Cortex of kidney (tissue), 1 donor: ENCODE data around the gene ATP6V0A1.
"Not testable (repeated sequence)": the region's sequence is repeated elsewhere in the genome, so short reads cannot be mapped to it uniquely, and the experiment has no call there.

Experiments used
- DNase-seq: peaks from one replicate; lab custom pipeline; 2025; lab: John Stamatoyannopoulos, UW

The ATP6V0A1 gene

DNA sequence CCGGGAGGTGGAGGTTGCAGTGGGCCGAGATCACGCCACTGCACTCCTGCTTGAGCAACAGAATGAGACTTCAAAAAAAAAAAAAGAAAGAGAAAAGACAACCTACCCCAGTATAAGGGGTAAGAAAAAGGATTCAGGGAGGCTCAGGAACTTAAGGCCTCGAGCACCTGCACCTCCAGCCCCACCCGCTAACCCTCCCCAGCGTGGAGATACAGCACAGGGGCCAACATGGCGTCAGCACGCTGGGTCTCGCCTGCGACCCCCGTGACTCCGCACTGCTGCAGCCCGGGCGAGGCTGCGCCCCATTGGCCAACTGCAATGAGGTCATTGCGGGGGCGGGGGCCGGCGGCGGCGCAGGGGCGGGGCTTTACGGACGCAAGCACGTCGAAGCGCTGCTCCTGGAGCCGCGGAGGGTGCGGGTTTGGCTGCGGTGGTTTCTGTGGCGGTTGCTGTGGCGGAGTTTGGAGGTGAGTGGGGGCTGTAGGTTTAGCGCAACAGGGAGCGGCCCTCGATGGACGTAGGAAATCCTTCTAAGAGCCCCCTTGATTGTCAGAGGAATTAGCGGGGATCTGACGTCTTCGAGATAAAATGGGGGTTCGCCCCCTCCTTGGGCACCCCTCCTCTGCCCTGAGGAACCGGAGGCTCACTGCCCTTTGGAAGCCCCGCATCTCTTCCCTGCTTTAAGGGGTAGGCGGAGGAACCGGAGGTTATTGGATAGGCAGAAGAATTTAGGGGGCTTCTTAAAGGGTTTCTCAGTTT lies at the start of gene ATP6V0A1:
Gene ATP6V0A1 (plus strand): TSS at position 382 of the 759 bp plus-strand sequence. CDS start 2,017 bp downstream, outside the sequence.
- no peak for DNase-seq

DNA sequence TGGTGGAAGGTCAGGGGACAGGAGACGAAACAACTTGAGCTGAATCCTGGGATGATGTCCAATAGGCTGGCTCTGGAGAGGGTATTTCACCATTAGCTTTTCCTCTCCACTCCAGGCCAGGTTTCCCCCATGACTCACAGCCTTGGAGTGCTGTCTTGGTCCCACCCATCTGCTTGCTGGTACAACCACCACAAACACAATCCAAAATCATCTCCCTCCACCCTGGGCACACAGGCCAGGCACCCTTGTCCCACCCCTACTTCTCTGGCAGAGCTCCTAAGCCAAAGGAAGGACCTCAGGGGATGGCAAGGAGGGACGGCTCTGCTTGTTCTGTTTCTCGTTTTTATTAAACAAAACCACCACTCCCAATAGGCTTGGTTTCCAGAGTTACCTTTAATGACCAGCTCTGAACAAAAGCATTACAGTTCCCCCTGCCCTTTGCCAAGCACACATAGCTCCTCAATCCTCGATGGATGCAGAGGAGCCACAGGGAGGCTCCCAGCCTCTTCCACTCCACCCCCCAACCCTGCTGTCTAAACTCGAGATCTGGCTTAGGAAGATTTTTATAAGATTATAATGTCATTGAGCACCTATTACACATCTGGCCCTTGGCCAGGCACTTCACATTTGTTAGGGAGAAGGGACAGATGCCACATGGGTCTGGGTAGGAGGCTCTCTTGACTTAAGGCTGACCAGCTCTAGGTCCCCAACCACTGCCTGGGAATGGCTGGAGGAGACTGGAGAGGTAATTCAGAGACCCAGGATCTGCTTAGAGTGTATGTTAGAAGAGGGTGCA lies 49.0 kb upstream of the ATP6V0A1 start:
- no peak for DNase-seq

DNA sequence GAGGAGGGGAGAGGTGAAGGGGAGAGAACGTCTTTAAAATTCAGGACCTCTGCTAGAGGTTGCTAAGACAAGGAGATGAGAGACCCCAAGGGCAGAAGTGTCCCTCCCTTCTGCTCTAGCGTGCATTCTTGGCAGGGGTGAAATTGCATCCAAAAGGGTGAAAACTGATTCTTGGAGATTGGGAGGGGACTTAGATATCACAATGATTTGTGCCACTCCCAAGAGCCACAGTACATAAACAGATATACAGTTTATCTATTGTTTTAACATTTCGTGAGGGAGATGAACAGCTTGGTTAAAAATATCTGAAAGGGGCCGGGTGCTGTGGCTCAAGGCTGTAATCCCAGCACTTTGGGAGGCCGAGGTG lies 48.4 kb upstream of the ATP6V0A1 start:
- DNase-seq = no peak

- DNase-seq = no peak
Measured at GRCh38 chr17:42411361-42411760, 47.3 kb upstream of the ATP6V0A1 start.

- no peak for DNase-seq
Measured at GRCh38 chr17:42411905-42412679, 46.6 kb upstream of the ATP6V0A1 start.

- no peak for DNase-seq
Measured at GRCh38 chr17:42413464-42414040, 45.1 kb upstream of the ATP6V0A1 start.

DNA sequence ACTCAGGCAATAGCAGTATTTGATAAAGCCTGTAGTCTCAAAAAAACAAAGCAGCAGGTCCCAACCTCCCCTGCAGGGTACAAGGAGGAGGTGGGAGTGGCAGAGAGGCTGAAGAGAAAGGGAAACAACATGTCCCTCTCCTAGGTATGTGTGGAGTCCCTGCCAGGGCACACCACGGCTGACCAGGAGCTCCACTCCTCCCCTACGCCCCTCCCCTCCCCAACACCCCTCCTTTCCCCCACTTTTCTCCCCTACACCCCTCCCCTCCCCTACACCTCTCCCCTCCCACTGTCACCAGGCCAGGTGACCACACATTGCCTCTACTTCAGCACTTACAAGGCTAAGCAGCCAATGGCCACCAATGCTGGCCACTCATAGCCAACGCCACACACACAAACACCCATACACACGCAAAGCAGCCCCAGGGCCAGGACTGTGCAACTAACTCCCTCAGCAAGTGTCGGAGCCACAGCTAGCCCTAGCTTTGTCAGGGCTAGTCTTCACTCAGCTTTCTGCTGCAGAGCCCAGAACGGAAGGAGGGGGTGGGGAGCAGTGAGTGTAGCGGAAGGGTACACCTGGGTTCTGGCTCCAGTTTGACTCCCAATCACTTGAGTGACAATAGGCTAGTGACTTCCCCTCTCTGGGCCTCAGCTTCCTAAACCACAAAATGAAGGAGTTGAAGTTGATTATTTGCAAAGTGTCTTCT lies 43.8 kb upstream of the ATP6V0A1 start:
- DNase-seq = no peak

DNA sequence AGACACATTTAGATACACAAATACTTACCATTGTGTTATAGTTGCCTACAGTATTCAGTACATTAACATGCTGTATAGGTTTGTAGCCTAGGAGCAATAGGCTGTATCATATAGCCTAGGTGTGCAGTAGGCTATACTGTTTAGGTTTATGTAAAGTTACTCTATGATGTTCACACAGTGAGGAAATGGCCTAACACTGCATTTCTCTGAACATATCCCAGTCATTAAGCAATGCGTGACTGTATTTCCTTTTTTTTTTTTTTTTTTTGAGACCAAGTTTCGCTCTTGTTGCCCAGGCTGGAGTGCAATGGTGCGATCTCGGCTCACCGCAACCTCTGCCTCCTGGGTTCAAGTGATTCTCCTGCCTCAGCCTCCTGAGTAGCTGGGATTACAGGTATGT lies 40.7 kb upstream of the ATP6V0A1 start:
- DNase-seq = not testable (repeated sequence)

DNA sequence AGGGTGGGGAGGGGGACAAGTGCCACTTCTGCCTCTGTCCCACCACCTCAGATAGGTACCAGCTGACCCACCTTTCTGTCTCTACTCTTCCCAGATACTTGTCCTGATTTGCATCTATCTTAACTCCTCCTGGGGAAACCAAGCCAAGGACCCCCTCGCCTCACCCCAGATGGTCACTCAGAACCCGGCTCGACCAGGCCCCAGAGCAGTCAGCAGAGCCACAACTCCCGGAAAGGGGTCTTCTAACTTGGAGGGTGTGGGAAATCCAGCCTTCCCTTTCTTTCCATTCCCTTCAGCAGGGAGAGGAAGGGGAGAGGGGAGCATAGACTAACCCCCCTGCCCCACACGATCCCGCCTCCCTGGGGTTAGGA lies 37.6 kb upstream of the ATP6V0A1 start:
- no peak for DNase-seq

DNA sequence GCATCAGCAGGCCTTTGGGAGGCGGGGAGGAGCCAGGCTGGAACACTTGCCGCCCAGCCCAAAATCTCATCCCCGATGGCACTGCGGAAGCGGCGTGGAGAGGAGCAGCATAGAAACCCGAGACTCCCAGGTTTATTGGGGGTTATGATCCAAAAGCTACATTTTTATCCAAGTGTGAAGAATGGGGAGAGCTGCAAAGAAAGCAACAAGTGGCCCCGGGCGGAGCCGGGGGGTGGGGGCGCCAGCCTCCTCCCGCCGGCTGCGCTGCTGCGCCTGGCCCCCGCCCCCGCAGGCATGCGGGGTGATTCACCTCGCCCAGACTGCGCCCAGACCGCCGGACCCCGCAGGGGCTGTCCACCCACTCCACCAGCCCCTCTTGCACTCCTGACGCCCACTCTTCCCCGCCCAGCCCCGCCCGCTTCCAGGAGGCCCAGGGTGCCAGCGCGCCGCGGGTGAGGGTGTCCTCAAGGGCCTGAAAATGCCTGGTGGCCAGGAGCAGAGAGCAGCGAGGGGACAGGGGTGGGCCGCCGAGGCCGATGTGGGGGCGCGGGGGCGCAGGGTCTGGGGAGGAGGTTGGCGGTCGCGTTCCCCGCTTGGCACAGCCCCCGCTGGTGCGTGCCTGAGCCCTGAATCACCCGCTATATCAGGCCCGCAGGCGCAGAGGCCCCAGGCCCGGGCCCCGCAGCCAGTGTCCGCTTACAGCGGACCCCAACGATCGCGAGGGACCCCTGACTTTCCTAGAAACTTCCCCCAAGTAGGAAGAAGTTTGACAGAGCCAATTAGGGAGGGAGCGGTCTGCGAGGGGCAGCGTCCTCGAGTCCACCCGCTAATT lies 37.0 kb upstream of the ATP6V0A1 start:
- DNase-seq = no peak

DNA sequence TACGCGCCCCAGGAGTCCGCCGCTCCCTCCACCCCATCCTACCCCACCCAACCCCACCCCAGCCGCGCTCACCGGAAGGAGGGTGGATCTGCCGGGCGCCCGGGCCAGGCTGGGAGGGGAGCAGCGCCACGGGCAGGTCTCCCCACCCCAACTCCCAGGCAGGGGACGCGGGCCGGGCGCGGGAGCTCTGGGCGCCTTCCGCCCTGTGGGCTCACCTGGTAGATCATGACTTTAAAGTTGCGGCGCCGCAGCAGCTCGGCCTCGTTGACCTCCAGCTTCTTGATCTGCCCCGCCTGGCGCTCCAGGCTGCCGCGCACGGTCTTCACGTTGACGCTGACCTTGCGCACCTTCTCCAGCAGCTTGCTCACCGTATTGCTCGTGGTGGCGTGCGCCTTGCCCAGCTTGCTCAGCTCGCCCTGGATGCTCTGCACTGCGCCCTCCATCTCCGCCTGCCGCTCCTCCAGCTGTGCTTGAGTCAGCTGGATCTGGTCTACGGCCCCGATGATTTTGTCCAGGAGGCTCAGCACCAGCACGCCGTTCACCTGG lies 36.2 kb upstream of the ATP6V0A1 start:
- no peak for DNase-seq

DNA sequence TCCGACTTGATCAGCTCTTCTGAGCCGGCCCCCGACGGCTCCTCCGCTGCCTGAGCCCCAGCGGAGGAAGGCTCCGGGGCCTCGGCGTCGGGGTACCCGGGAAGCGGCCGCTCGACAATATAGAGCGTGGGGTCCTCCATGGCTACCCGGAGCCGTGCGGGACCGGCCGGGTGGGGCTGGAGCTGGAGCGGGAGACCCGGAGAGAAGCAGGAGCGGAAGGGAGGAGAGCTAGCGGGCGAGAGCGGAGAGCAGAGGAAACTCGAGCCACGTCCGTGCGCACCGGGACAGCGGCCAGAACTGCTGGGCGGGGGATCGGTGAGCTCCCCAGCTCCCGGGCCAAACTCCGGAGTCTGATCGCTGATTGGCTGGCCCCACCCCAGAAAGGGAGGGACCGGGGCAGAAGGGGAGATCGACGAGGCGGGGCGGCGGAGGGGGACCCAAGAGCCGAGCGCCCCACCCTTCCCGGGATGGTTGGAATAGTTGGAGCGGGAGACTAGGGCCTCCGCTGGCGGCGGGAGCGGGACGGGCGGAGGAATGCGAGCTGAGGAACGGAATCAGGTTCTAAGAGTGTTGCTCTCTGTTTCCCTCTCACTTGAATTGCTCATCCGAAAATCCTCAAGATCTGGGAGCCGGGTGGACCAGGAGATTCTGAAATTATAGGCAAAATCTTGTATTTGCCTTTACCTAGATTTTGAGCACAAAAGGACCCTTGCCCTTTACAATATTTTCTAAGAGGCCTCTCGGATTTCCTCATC lies 35.5 kb upstream of the ATP6V0A1 start, which contains the start of gene CAVIN1:
Gene CAVIN1 (minus strand): TSS at position 299 of the 755 bp plus-strand sequence. CDS start 159 bp downstream, at position 140.
- DNase-seq = peak; percentile 67

DNA sequence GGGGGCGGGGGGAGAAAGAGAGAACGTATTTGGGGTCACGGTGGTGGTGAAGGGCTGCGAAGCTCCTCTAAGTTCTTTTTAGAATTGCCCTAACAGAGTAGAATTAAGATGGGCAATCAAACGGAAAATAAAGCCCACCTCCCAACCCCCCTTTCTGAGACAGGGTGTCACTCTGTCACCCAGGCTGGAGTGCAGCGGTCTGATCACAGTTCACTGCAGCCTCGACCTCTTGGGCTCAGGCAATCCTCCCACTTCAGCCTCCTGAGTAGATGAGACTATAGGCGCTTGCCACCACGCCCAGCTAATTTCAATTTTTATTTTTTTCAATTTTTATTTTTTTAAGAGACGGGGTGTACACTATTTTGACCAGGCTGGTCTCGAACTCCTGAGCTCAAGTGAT lies 34.9 kb upstream of the ATP6V0A1 start:
- no peak for DNase-seq

DNA sequence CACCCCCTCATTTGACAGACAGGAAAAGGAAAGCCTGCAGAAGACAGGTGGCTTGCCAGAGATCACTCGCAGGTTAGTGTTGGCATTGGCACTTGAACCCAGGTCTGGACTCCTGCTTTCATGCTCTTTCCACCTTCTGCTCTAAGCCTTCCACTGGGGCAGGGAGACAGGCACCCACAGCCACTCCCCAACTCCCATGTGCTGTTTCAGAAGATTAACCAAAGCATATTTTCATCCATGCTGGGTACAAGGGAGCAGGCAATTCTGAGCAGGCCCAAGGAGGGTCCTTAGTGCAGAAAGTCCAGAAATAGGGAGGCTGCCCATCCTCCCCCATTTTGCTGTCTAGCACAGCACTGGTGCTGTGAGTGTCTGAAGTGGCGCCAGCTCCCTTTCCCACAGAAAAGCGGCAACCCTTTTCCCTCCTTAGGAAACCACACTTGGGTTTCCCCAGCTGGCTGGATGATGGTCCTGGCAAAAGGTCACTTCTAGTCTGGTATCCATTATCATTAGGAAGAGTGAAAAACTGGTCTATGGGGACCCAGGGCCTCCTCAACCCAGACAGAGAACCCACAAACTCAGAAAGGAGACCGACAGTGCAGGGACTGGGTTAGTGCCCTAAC lies 33.6 kb upstream of the ATP6V0A1 start:
- no peak for DNase-seq

- no peak for DNase-seq
Measured at GRCh38 chr17:42428141-42428944, 30.3 kb upstream of the ATP6V0A1 start.

- DNase-seq = no peak
Measured at GRCh38 chr17:42429726-42430447, 28.8 kb upstream of the ATP6V0A1 start.

DNA sequence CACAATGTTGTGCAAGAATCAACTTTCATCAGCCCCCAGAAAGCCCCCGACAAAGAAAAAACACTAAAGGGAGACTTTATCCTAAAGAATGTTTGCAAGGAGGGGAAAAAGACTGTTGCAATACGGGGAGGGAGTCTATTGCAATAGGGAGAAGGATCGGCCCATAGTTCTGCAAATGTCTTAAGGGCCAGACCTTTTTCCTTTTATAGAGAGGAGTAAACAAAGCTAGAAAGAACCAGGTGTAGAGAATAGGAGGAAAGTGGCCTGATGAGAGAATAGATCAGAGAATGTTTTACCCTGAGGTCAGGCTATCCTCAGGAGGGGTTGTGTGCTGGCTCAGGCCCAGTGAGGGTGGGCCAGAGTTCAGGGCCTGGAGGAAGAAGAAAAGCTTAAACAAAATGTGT lies 26.9 kb upstream of the ATP6V0A1 start:
- no peak for DNase-seq

- no peak for DNase-seq
Measured at GRCh38 chr17:42436391-42436790, 22.3 kb upstream of the ATP6V0A1 start.
